CD14-positive monocyte (primary cell): Measurements from ENCODE around the gene ARHGAP15. TPM values are rescaled to one million over a fixed set of nuclear protein-coding genes. Genes with fewer than 3 reads are reported as not detected.

Source experiments
- DNase-seq, 3 donors: peaks; one replicate each; pipeline ENCODE4 v3.0.0-alpha.2; 2011 to 2022
- H2AFZ ChIP-seq: 2 replicates; pipeline ENCODE4 v1.6.0; 2012; ENCODE audit warnings: mild to moderate bottlenecking, low read depth, low read length, inconsistent platforms; ENCODE audit not compliant: insufficient read depth, poor library complexity, severe bottlenecking
- H3K27ac ChIP-seq, 2 donors: 1 replicate in 1 of 2; 2 replicates in 1 of 2; pipeline ENCODE4 v1.5.1; 2012 to 2013; ENCODE audit warnings: low read length in 2 of 2, control low read depth in 1 of 2, inconsistent platforms in 1 of 2, low read depth in 1 of 2, mild to moderate bottlenecking in 1 of 2
- H3K27me3 ChIP-seq, 2 donors: one replicate each; pipeline versions ENCODE4 v1.6.0 to v1.6.1; 2011 to 2013; ENCODE audit warnings: low read length in 2 of 2; ENCODE audit not compliant: control insufficient read depth in 2 of 2, insufficient read depth in 2 of 2
- H3K36me3 ChIP-seq, 2 donors: replicated peaks in 1 of 2; 1 replicate in 1 of 2; 2 replicates in 1 of 2; pipeline versions ENCODE4 v1.5.1 to v1.6.1; 2012 to 2013; ENCODE audit warnings: low read length in 2 of 2, control low read depth in 1 of 2, inconsistent platforms in 1 of 2, mild to moderate bottlenecking in 1 of 2; ENCODE audit not compliant: insufficient read depth in 2 of 2, control insufficient read depth in 1 of 2
- H3K4me1 ChIP-seq, 2 donors: 1 replicate in 1 of 2; 2 replicates in 1 of 2; pipeline versions ENCODE4 v1.5.1 to v1.6.1; 2012 to 2013; ENCODE audit warnings: low read length in 2 of 2, control low read depth in 1 of 2, inconsistent platforms in 1 of 2, mild to moderate bottlenecking in 1 of 2, moderate library complexity in 1 of 2; ENCODE audit not compliant: insufficient read depth in 2 of 2, control insufficient read depth in 1 of 2
- H3K4me2 ChIP-seq: replicated peaks from 2 replicates; pipeline ENCODE3; 2012; ENCODE audit warnings: low read length, moderate library complexity, mild to moderate bottlenecking; ENCODE audit not compliant: poor library complexity, severe bottlenecking; ENCODE audit errors: extremely low read depth
- H3K4me3 ChIP-seq, 3 experiments: fragments of 200-600 bp in 1 of 3; sonication (generic) in 1 of 3; replicated peaks in 1 of 3; 1 replicate in 2 of 3; 2 replicates in 1 of 3; pipeline ENCODE4 v1.5.1; 2011 to 2013; ENCODE audit warnings: low read length in 3 of 3, mild to moderate bottlenecking in 3 of 3, control low read depth in 2 of 3, low read depth in 2 of 3, inconsistent platforms in 1 of 3, moderate library complexity in 1 of 3
- H3K79me2 ChIP-seq: 2 replicates; pipeline ENCODE4 v1.6.0; 2012; ENCODE audit warnings: mild to moderate bottlenecking, control low read depth, inconsistent platforms, low read length, moderate library complexity; ENCODE audit not compliant: insufficient read depth
- H3K9ac ChIP-seq: 2 replicates; pipeline ENCODE4 v1.6.0; 2017; ENCODE audit warnings: low read length, mild to moderate bottlenecking; ENCODE audit not compliant: insufficient read depth, poor library complexity, severe bottlenecking
- H3K9me3 ChIP-seq, 2 donors: replicated peaks in 1 of 2; 1 replicate in 1 of 2; 2 replicates in 1 of 2; pipeline versions ENCODE4 v1.5.1 to v1.6.1; 2012 to 2013; ENCODE audit warnings: low read length in 2 of 2, control low read depth in 1 of 2; ENCODE audit not compliant: control insufficient read depth in 1 of 2, insufficient read depth in 1 of 2
- H4K20me1 ChIP-seq: 2 replicates; pipeline ENCODE4 v1.6.0; 2012; ENCODE audit warnings: mild to moderate bottlenecking, low read length, control low read depth, moderate library complexity; ENCODE audit not compliant: insufficient read depth
- H3K27ac Mint-ChIP-seq, 7 donors: one replicate each; pipeline ENCODE4 v1.8.0; 2020; ENCODE audit warnings: mild to moderate bottlenecking in 7 of 7, mixed read lengths in 7 of 7, moderate library complexity in 6 of 7, inconsistent platforms in 2 of 7
- H3K27me3 Mint-ChIP-seq, 3 donors: one replicate each; pipeline ENCODE4 v1.8.0; 2021 to 2022; ENCODE audit warnings: low read depth in 3 of 3, mild to moderate bottlenecking in 3 of 3, mixed read lengths in 3 of 3, moderate library complexity in 3 of 3, inconsistent platforms in 1 of 3
- H3K36me3 Mint-ChIP-seq, 2 donors: one replicate each; pipeline ENCODE4 v1.8.0; 2020; ENCODE audit warnings: mixed read lengths in 2 of 2, inconsistent platforms in 1 of 2, mild to moderate bottlenecking in 1 of 2
- H3K4me1 Mint-ChIP-seq: one replicate; pipeline ENCODE4 v1.8.0; 2020; ENCODE audit warnings: mild to moderate bottlenecking, mixed read lengths
- H3K4me3 Mint-ChIP-seq, 2 donors: one replicate each; pipeline ENCODE4 v1.8.0; 2020; ENCODE audit warnings: mild to moderate bottlenecking in 2 of 2, mixed read lengths in 2 of 2, moderate library complexity in 1 of 2
- H3K9me3 Mint-ChIP-seq, 7 donors: one replicate each; pipeline ENCODE4 v1.8.0; 2020 to 2022; ENCODE audit warnings: mixed read lengths in 7 of 7, mild to moderate bottlenecking in 6 of 7, moderate library complexity in 6 of 7, inconsistent platforms in 2 of 7
- WGBS: methylation state at CpG from one replicate; pipeline ENCODE4 v1.1.5; 2013; ENCODE audit warnings: missing lambda C conversion rate; ENCODE audit not compliant: insufficient coverage; 5-methylcytosine and 5-hydroxymethylcytosine counted together
- intact Hi-C, 2 donors: fragments of 100-400 bp; cut with micrococcal nuclease; formaldehyde crosslinking; loops; one replicate each; pipeline versions ENCODE4 v1.15.0 to v1.15.1; 2023
- polyA plus RNA-seq, 3 donors: library from polyadenylated mRNA; depleted of rRNA in 1 of 3; unstranded in 2 of 3; stranded (reverse) in 1 of 3; fragments of 300-500 nt in 2 of 3; fragments of >200 nt in 1 of 3; fragmentation: Illumina TruSeq in 2 of 3; gene quantifications; 1 replicate in 2 of 3; 2 replicates in 1 of 3; pipeline ENCODE4 v1.2.3, GENCODE V29; 2012 to 2021
- TF ChIP-seq, protein P1 (sequence below): fragments of 200-600 bp; IDR thresholded peaks from one replicate; pipeline ENCODE4 v1.8.0; 2022; ENCODE audit warnings: antibody characterized with exemption, mild to moderate bottlenecking

ARHGAP15 gene
- polyA plus RNA-seq, 3 donors, result 35.4 to 50.9 (median 50.7) TPM

DNA sequence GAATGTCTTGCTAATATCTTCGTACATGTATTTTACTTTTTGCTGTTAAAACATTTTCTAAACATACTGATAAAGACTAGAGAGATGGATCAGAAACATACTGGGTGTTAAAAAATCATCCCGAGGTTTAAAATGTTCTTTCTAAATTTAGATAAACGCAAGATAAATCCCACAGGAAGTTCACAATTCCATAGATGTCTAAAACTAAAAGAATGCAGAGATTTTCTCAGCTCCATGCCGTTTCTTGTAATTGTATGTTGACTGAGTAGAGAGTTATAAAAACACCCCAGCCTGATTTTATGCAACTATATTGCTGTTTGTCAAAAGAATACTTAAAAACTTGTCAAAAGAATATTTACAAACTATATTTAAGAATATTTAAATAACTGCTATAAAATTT lies 455.7 kb downstream of the ARHGAP15 start:
- H3K36me3 Mint-ChIP-seq, result peaks cover 11% of the 10 kb centered on the region in 2 donors
- Histone ChIP-seq H3K9ac (no peak overlapping the region), H4K20me1 (no peaks in the 10 kb centered on the region), H3K27ac (no peak overlapping the region), H2AFZ (no peak overlapping the region), H3K27me3 (no peaks in the 10 kb centered on the region), H3K4me2 (no peak overlapping the region), H3K4me1 (peaks cover 17 to 26% of the 10 kb centered on the region in 2 donors), H3K79me2 (no peaks in the 10 kb centered on the region), H3K4me3 (no peak overlapping the region), H3K9me3 (no peaks in the 10 kb centered on the region), H3K36me3 (no peaks in the 10 kb centered on the region)
- peaks cover 0 to 4% (median 0%) of the 10 kb centered on the region in 7 donors for H3K9me3 Mint-ChIP-seq
- H3K4me3 Mint-ChIP-seq, result no peak overlapping the region
- H3K27ac Mint-ChIP-seq, result no peak overlapping the region
- DNase-seq, result no peak
- intact Hi-C loops, result no loop called here
- H3K27me3 Mint-ChIP-seq, result no peaks in the 10 kb centered on the region
- WGBS, result no CpG with 5 or more reads among the region's 4 CpGs
- TF ChIP-seq, protein P1, sequence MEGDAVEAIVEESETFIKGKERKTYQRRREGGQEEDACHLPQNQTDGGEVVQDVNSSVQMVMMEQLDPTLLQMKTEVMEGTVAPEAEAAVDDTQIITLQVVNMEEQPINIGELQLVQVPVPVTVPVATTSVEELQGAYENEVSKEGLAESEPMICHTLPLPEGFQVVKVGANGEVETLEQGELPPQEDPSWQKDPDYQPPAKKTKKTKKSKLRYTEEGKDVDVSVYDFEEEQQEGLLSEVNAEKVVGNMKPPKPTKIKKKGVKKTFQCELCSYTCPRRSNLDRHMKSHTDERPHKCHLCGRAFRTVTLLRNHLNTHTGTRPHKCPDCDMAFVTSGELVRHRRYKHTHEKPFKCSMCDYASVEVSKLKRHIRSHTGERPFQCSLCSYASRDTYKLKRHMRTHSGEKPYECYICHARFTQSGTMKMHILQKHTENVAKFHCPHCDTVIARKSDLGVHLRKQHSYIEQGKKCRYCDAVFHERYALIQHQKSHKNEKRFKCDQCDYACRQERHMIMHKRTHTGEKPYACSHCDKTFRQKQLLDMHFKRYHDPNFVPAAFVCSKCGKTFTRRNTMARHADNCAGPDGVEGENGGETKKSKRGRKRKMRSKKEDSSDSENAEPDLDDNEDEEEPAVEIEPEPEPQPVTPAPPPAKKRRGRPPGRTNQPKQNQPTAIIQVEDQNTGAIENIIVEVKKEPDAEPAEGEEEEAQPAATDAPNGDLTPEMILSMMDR, result no peak
- peaks cover 38% of the 10 kb centered on the region for H3K4me1 Mint-ChIP-seq

DNA sequence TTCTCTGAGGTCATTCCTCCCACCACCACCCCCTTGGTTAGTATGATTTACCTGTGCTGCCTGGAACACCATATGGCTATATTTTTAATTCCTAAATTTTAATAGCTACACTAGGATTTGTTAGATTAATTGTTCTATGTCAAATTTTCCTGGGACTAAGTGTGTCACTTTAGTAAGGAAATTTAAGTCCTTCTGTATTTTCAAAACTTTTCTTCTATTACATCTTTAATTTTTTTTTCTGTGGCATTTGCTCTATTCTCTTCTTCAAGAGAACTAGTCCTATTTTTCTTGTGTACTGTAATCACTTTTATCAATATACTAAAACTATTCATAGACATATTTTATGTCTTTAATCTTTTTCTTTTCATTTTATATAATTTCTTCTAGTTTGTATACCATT lies 456.9 kb downstream of the ARHGAP15 start:
- H2AFZ ChIP-seq, result no peak overlapping the region
- peaks cover 11 to 15% of the 10 kb centered on the region in 2 donors for H3K36me3 Mint-ChIP-seq
- H3K9ac ChIP-seq, result no peak overlapping the region
- no peaks in the 10 kb centered on the region for H3K27me3 Mint-ChIP-seq
- intact Hi-C loops, result no loop called here
- no peak overlapping the region for H3K4me3 ChIP-seq
- no peak overlapping the region for H3K27ac Mint-ChIP-seq
- no peak overlapping the region for H3K4me3 Mint-ChIP-seq
- no peaks in the 10 kb centered on the region for H3K27me3 ChIP-seq
- no peaks in the 10 kb centered on the region for H3K9me3 ChIP-seq
- H3K9me3 Mint-ChIP-seq, result peaks cover 0 to 4% (median 0%) of the 10 kb centered on the region in 7 donors
- no peaks in the 10 kb centered on the region for H4K20me1 ChIP-seq
- H3K4me1 Mint-ChIP-seq, result peaks cover 35% of the 10 kb centered on the region
- no peaks in the 10 kb centered on the region for H3K36me3 ChIP-seq
- no peak overlapping the region for H3K27ac ChIP-seq
- peaks cover 17 to 26% of the 10 kb centered on the region in 2 donors for H3K4me1 ChIP-seq
- no peaks in the 10 kb centered on the region for H3K79me2 ChIP-seq
- TF ChIP-seq, protein P1, result no peak
- H3K4me2 ChIP-seq, result no peak overlapping the region
- no peak for DNase-seq
